ENCODE results near the gene SULF2.
"Not testable (repeated sequence)": the region's sequence is repeated elsewhere in the genome, so short reads cannot be mapped to it uniquely, and the experiment has no call there.

- not testable (repeated sequence) for TF ChIP-seq CTCF, POLR2A (IDR thresholded peaks at IDR 0.05)
Measured at GRCh38 chr20:47804972-47805371, 19.7 kb upstream of the SULF2 start.
